Dendritic cell treated with granulocyte-macrophage colony-stimulating factor and Interleukin-4, amounts not matched to agents 40 ng/mL and 50 ng/mL, for 4 days (primary cell): ENCODE data around the gene BCL2L11.

Experiments
- H3K27ac Mint-ChIP-seq: one replicate; pipeline ENCODE4 v1.8.0; 2022; ENCODE audit warnings: mild to moderate bottlenecking, mixed read lengths
- H3K27me3 Mint-ChIP-seq: one replicate; pipeline ENCODE4 v1.8.0; 2022; ENCODE audit warnings: mild to moderate bottlenecking, mixed read lengths
- H3K36me3 Mint-ChIP-seq: one replicate; pipeline ENCODE4 v1.8.0; 2022; ENCODE audit warnings: low read depth, mixed read lengths
- H3K4me1 Mint-ChIP-seq: one replicate; pipeline ENCODE4 v1.8.0; 2022; ENCODE audit warnings: low read depth, mixed read lengths
- H3K4me3 Mint-ChIP-seq: one replicate; pipeline ENCODE4 v1.8.0; 2022; ENCODE audit warnings: mild to moderate bottlenecking, moderate library complexity, mixed read lengths
- H3K9me3 Mint-ChIP-seq: one replicate; pipeline ENCODE4 v1.8.0; 2022; ENCODE audit warnings: mixed read lengths
- intact Hi-C: fragments of 100-400 bp; cut with micrococcal nuclease; formaldehyde crosslinking; loops from one replicate; pipeline ENCODE4 v1.15.0; 2022

BCL2L11 gene

DNA sequence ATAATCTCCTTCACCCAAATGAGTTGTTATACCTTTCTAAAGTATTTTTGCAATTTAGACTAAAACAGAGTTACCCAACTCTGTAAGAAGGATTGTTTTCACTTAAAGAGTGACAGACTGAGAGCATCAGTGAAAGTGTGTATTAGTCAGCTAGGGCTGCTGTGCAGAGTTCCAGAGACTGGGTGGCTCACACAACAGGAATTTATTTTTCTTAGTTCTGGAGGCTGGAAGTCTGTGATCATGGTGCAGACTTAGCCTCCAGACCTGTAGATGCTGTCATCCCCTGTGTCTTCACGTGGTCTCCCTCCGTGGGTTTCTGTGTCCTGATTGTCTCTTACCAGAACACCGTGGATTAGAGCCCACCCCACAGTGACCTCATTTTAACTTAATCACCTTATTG, 40.0 kb downstream of the BCL2L11 start:
- intact Hi-C loops = no loop called here
- Mint-ChIP-seq H3K4me3 (no peak overlapping the region), H3K27ac (no peak overlapping the region), H3K4me1 (peaks cover 36% of the 10 kb centered on the region), H3K9me3 (no peaks in the 10 kb centered on the region), H3K27me3 (no peaks in the 10 kb centered on the region), H3K36me3 (peaks cover 95% of the 10 kb centered on the region)

DNA sequence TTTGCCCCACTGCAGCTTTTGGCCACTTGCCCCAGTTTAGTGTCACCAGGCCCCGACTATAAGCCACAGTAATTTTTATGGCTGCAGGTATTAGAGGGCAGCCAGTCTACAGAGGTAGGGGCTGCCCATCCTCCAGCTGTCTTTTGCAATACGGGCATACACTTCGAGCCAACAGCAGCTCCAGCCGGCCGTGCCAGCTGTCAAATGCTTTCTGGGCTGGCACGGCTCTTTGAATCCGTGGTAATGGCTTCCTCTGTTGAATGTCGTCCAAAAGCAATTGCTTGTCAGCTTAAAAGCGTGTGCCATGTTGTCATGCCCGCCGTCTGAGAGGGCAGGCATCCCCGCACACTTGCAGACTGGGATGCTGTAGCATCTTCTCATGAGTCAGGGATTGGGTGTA, 41.3 kb downstream of the BCL2L11 start:
- intact Hi-C loops = no loop called here
- H3K27me3 Mint-ChIP-seq = no peaks in the 10 kb centered on the region
- H3K9me3 Mint-ChIP-seq = no peaks in the 10 kb centered on the region
- H3K36me3 Mint-ChIP-seq = peaks cover 95% of the 10 kb centered on the region
- peaks cover 36% of the 10 kb centered on the region for H3K4me1 Mint-ChIP-seq
- no peak overlapping the region for H3K27ac Mint-ChIP-seq
- H3K4me3 Mint-ChIP-seq = no peak overlapping the region

DNA sequence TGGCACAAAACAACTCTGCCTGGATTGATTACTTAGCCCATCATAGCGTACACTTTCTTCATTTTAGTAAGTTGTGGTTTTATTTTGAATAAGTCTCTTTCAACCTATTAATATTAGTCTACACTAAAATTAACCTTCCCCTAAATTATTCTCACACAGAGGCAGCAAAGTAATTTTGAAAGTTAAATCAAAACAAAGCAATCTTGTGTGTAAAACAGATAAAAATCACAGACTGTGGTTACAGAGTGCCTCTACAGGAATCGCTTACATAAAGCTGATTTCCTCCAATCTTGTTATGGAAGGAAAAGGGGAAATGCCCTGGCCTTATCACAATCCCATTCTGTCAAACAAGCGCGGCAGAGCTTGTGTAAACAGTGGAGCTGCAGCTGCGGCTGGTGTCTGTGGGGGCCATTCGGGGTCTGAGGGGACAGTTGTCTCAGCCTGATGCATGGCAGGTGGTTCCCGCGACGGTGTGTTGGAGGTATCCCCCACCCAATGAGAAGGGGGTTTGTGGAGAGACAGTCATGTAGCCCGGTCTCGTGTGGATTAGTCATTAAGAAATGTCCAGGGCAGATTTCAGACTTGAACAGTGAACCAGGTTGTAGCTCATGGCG, 42.1 kb downstream of the BCL2L11 start:
- Mint-ChIP-seq H3K27ac (no peak overlapping the region), H3K4me1 (peaks cover 40% of the 10 kb centered on the region), H3K36me3 (peaks cover 95% of the 10 kb centered on the region), H3K4me3 (peak overlapping the region; percentile 27), H3K9me3 (no peaks in the 10 kb centered on the region), H3K27me3 (no peaks in the 10 kb centered on the region)
- intact Hi-C loops = no loop called here

DNA sequence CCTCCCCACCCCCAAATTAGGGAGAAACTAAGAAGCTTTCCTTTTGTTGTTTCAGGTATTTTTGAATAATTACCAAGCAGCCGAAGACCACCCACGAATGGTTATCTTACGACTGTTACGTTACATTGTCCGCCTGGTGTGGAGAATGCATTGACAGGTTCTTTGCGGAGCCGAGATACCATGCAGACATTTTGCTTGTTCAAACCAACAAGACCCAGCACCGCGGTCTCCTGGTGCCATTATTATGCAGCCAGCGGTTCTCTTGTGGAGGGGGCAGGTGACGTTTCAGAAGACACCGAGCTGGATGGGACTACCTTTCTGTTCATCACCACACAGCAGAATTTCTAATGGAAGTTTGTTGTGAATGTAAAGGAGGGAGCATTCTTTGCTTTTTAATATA, 43.4 kb downstream of the BCL2L11 start:
- no peaks in the 10 kb centered on the region for H3K9me3 Mint-ChIP-seq

DNA sequence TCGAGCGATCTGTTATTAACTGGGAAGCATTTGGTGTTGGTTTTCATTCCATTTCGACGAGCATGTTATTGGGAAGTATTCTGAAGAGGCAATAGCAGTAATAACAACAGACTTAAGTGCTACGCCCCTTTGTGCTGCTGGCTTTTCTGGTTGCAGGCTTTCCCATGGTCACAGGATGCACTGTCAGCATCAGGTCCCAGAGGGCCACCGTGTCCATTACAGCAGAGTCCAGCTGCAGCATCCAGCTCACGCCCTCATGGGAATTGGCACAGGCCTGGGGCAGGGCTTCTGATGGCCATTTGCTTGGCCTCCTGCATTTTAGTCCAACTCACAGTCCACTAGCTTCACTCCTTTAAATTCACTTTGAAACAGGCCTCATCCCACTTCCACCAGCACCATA, 44.4 kb downstream of the BCL2L11 start:
- Mint-ChIP-seq H3K27ac (no peak overlapping the region), H3K27me3 (no peaks in the 10 kb centered on the region), H3K36me3 (peaks cover 78% of the 10 kb centered on the region), H3K4me3 (no peak overlapping the region), H3K4me1 (peaks cover 28% of the 10 kb centered on the region), H3K9me3 (no peaks in the 10 kb centered on the region)
- intact Hi-C loops = no loop called here

More for the DNA sequence above, 43.4 kb downstream of the BCL2L11 start:
- H3K4me1 Mint-ChIP-seq = peaks cover 38% of the 10 kb centered on the region
- intact Hi-C loops = no loop called here
- H3K4me3 Mint-ChIP-seq = no peak overlapping the region
- H3K27ac Mint-ChIP-seq = no peak overlapping the region
- no peaks in the 10 kb centered on the region for H3K27me3 Mint-ChIP-seq
- peaks cover 85% of the 10 kb centered on the region for H3K36me3 Mint-ChIP-seq

DNA sequence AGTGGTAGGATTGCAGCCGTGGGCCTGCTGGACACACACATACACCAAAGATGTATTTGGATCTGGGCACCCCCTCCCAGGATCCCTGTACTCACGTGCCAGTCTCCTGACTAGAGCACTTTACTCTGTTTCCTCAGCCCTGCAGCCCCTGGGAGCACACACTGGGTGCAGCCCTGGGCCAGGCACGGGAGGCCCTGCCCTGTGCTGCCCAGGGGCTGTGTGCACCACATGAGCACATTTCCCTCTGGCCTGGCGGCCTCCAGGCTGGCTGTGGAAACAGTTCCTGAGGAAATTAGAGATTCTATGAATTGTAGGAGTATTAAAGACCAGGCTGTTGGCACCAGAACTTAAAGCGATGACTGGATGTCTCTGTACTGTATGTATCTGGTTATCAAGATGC, 45.4 kb downstream of the BCL2L11 start:
- no peaks in the 10 kb centered on the region for H3K9me3 Mint-ChIP-seq
- no peak overlapping the region for H3K27ac Mint-ChIP-seq
- no peaks in the 10 kb centered on the region for H3K27me3 Mint-ChIP-seq
- intact Hi-C loops = no loop called here
- H3K36me3 Mint-ChIP-seq = peaks cover 68% of the 10 kb centered on the region
- H3K4me3 Mint-ChIP-seq = no peak overlapping the region
- peaks cover 24% of the 10 kb centered on the region for H3K4me1 Mint-ChIP-seq

DNA sequence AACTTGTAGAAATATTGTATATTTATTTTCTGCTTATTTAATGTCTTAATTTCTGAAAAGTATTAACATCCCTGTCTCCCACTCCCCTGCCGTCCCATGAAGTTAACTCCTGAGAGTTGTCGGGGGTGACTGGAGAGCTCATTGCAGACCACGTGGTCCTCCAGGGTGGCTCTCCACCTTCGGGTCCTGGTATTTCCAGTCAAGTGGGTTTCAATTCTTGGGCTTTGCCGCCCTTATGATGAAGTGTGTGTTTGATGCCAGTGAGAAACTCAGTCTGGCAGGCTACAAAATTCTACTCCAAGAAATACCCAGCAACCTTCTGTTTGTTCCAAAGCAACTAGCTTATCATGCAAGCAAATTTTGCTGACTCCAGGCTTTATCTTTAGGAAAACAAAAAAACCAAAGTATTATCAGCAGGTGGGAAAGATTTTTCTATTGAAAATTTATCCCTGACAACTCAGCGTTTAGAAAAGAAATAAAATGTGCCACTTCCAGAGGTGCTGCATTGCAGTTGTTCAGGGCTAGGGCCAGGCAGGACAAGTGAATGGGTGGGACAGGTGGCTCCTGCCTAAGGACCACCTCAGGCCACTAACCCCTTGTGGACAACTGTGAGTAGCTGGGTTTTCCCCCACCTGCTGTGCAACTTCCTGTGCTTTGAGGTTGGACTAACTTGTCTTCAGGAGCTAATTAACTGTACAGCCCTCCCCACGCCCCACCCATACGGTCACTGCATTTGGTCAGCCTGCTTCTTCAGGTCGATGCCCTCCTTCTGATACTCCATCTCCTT, 46.6 kb downstream of the BCL2L11 start:
- H3K4me1 Mint-ChIP-seq = peaks cover 16% of the 10 kb centered on the region
- no peaks in the 10 kb centered on the region for H3K9me3 Mint-ChIP-seq
- peaks cover 4% of the 10 kb centered on the region for H3K27me3 Mint-ChIP-seq
- intact Hi-C loops = no loop called here
- H3K4me3 Mint-ChIP-seq = no peak overlapping the region
- peaks cover 56% of the 10 kb centered on the region for H3K36me3 Mint-ChIP-seq
- no peak overlapping the region for H3K27ac Mint-ChIP-seq

DNA sequence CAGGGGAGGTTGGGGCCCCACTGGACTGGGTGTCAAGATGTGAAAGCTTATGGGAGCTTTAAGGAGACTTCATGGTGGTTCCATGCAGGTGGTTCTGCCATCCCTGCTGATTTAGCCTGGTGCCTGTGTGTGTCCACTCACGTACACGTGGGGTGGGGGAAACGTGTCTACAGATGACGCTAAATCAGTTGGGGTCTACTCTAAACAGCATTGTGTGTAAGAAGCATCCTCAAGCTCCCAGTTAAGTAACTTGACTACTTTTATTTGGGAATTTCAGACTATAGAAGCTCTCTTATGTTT, 47.1 kb downstream of the BCL2L11 start:
- intact Hi-C loops = no loop called here
- H3K4me3 Mint-ChIP-seq = no peak overlapping the region
- no peaks in the 10 kb centered on the region for H3K9me3 Mint-ChIP-seq
- peaks cover 11% of the 10 kb centered on the region for H3K4me1 Mint-ChIP-seq
- H3K27ac Mint-ChIP-seq = no peak overlapping the region
- peaks cover 52% of the 10 kb centered on the region for H3K36me3 Mint-ChIP-seq
- H3K27me3 Mint-ChIP-seq = peaks cover 7% of the 10 kb centered on the region

DNA sequence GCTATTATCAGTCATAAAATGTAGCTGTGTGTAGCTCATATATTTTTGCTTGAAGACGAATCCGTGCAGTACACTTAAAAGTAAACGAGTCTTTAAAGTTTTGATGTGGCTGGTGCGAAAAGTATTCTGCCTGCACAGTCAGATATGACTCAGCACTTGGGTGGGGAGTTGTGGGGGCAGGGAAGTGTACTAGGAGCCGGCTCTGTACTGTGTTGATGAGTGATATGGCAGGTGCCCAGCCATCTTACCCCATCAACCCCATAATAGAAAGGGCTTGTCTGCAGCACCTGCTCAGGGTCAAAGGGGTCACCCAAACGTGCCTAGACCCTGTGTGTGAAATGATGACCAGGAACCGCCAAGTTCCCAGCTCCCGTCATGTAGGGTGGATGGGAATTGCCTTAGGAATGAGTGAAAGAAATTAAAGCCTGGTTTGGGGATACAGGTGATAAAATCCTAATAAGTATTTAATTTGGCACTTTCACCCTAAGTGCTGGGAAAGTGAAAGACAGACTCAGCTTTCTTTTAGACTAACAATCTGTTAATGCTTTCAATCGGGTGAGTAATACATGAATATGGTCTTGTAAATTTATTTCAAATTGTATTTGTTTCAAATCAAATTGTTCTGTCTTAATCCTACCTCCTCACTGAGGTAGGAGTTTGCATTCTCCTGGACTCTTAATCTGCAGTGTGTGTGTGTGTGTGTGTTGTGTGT, 48.0 kb downstream of the BCL2L11 start:
- Mint-ChIP-seq H3K36me3 (peaks cover 44% of the 10 kb centered on the region), H3K27ac (no peak overlapping the region), H3K27me3 (peaks cover 13% of the 10 kb centered on the region), H3K9me3 (no peaks in the 10 kb centered on the region), H3K4me1 (peaks cover 6% of the 10 kb centered on the region), H3K4me3 (no peak overlapping the region)
- intact Hi-C loops = no loop called here

DNA sequence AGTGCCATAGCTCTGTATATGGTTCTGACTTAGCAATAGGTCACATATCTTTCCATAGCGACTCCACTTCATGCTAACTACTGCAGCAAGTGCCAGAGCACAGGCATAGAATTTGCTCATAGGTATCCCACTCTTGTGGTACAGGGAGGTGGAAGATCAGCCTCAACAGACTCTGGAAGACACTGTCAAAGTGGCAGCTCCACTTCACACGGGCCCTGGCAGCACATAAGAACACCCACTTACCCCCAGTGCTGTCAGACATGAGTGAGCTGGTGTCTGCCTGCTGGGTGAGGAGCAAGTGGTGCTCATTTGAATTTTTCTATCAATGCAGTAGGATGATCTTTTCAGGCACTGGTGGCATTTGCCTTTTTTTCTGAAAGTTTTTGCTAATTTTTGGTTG, 48.6 kb downstream of the BCL2L11 start:
- intact Hi-C loops = no loop called here
- H3K27me3 Mint-ChIP-seq = peaks cover 16% of the 10 kb centered on the region
- H3K4me1 Mint-ChIP-seq = peaks cover 6% of the 10 kb centered on the region
- no peaks in the 10 kb centered on the region for H3K9me3 Mint-ChIP-seq
- no peak overlapping the region for H3K4me3 Mint-ChIP-seq
- H3K36me3 Mint-ChIP-seq = peaks cover 38% of the 10 kb centered on the region
- no peak overlapping the region for H3K27ac Mint-ChIP-seq

DNA sequence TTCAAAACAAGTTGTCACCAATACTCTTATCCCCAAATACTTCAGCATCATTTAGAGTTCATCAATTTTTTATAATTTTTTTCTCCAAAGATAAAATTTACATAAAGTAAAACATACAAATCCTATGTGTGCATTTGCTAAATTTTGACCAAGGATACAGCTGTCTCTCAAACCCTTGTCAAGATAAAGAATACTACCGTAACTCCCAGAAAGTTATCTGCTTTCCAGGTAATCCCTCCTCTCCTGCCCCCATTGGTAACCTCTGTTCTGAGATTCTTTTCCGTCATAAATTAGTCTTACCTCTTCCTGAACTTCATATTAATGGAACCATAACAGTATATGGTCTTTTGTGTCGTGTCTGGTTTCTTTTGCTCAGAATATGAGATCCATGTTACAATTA, 49.2 kb downstream of the BCL2L11 start:
- H3K4me3 Mint-ChIP-seq = no peak overlapping the region
- H3K27ac Mint-ChIP-seq = no peak overlapping the region
- H3K9me3 Mint-ChIP-seq = no peaks in the 10 kb centered on the region
- intact Hi-C loops = no loop called here
- peaks cover 7% of the 10 kb centered on the region for H3K4me1 Mint-ChIP-seq
- H3K27me3 Mint-ChIP-seq = peaks cover 21% of the 10 kb centered on the region
- H3K36me3 Mint-ChIP-seq = peaks cover 31% of the 10 kb centered on the region

DNA sequence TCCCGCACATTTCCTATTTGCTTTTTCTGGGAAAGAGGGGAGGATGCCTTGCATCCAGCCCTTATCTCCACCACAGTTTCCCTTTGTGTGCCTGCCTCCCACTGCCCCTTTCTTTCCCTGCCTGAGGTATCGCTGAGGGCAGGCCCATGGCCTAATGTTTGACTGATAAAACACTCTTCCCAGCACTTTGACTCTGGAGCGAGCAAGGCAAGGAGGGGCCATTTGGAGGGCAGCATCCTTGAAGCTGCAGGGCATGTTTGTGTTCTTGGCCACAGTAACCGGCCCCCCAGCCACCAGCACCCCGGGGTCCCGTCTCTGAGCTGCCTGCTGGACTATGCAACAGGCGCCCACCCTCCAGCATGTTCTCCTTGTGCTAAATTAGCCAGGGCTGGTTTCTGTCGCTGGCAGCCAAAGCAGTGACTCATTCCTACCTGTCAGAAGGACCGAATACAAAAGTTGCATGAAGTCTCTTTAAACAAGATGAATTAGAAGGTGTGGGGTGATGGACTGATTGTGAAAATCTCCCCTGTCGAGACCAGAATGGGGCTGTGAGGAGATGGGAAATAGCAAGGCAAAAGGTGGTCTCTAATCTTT, 50.7 kb downstream of the BCL2L11 start:
- no peaks in the 10 kb centered on the region for H3K9me3 Mint-ChIP-seq
- H3K27me3 Mint-ChIP-seq = peaks cover 24% of the 10 kb centered on the region
- peaks cover 16% of the 10 kb centered on the region for H3K36me3 Mint-ChIP-seq
- intact Hi-C loops = no loop called here
- H3K4me1 Mint-ChIP-seq = peaks cover 22% of the 10 kb centered on the region
- H3K4me3 Mint-ChIP-seq = no peak overlapping the region
- H3K27ac Mint-ChIP-seq = no peak overlapping the region

DNA sequence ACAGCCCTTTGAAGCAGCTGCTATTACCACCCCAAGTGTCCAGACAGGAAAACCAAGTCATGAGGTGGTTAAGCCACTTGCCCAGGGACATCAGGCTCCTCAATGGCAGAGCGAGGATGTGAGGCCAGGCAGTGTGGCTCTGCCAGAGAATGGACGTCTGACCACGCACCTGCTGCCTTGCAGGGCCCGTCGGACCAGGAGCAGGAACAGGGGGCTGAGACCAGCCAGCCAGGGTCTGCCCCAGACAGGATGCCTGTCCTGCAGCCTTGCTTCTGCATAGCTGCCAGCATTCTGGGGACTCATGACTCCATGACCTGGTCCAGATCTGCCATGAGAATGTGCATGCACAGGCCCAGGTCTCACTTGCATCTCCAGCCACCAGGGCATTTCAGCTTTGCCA, 52.0 kb downstream of the BCL2L11 start:
- Mint-ChIP-seq H3K9me3 (no peaks in the 10 kb centered on the region), H3K27me3 (peaks cover 24% of the 10 kb centered on the region)

DNA sequence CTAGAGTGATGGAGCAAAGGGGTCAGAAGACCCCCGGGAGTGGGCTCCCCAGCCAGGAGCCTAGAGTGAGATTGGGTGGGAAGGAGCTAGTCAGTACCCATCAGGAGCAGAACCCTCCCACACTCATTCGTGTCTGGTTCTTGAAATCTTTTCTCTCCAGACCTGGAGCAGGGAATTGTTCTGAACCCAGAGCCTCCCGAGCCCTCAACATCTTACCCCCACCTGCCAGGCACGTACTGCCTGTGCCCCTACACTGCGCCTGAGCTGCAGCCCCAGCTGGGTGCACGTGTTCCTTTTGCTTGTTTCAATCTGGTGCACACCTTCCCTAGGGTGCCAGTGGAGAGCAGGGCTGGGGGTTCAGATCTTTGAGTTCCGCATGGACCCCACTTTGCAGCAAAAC, 52.6 kb downstream of the BCL2L11 start:
- H3K36me3 Mint-ChIP-seq = no peaks in the 10 kb centered on the region
- no peaks in the 10 kb centered on the region for H3K9me3 Mint-ChIP-seq
- no peak overlapping the region for H3K4me3 Mint-ChIP-seq
- H3K4me1 Mint-ChIP-seq = peaks cover 32% of the 10 kb centered on the region
- H3K27me3 Mint-ChIP-seq = peaks cover 26% of the 10 kb centered on the region
- no peak overlapping the region for H3K27ac Mint-ChIP-seq
- intact Hi-C loops = no loop called here

More for the DNA sequence above, 52.0 kb downstream of the BCL2L11 start:
- peaks cover 32% of the 10 kb centered on the region for H3K4me1 Mint-ChIP-seq
- H3K4me3 Mint-ChIP-seq = no peak overlapping the region
- H3K27ac Mint-ChIP-seq = no peak overlapping the region
- intact Hi-C loops = no loop called here
- peaks cover 4% of the 10 kb centered on the region for H3K36me3 Mint-ChIP-seq
